Measurements from ENCODE around the gene FARS2.

- TF ChIP-seq, protein P1, sequence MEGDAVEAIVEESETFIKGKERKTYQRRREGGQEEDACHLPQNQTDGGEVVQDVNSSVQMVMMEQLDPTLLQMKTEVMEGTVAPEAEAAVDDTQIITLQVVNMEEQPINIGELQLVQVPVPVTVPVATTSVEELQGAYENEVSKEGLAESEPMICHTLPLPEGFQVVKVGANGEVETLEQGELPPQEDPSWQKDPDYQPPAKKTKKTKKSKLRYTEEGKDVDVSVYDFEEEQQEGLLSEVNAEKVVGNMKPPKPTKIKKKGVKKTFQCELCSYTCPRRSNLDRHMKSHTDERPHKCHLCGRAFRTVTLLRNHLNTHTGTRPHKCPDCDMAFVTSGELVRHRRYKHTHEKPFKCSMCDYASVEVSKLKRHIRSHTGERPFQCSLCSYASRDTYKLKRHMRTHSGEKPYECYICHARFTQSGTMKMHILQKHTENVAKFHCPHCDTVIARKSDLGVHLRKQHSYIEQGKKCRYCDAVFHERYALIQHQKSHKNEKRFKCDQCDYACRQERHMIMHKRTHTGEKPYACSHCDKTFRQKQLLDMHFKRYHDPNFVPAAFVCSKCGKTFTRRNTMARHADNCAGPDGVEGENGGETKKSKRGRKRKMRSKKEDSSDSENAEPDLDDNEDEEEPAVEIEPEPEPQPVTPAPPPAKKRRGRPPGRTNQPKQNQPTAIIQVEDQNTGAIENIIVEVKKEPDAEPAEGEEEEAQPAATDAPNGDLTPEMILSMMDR (IDR thresholded peaks at IDR 0.05), result no peak
- no peak for TF ChIP-seq EZH2 (IDR thresholded peaks at IDR 0.05; ENCODE audit: borderline replicate concordance, insufficient read depth, low read depth, low read length, poor library complexity, severe bottlenecking)
Measured at GRCh38 chr6:5285526-5285925, 24.2 kb downstream of the FARS2 start.
